Natural killer cell (primary cell): Measurements from ENCODE around the gene OPN1LW. TPM values are rescaled to one million over a fixed set of nuclear protein-coding genes. Genes with fewer than 3 reads are reported as not detected.
"Not testable (repeated sequence)": the region's sequence is repeated elsewhere in the genome, so short reads cannot be mapped to it uniquely, and the experiment has no call there.

Experiments used
- ATAC-seq, 3 donors: fragments of 150-1000 bp in 2 of 3; fragments of 200-7000 bp in 1 of 3; cut with Tn5 transposase; 1 replicate in 1 of 3; 2 replicates in 2 of 3; pipeline ENCODE4 v1.10.0; 2021; ENCODE audit warnings: mild to moderate bottlenecking in 2 of 3, moderate library complexity in 2 of 3
- DNase-seq, 2 donors: peaks; one replicate each; pipeline versions ENCODE4 v3.0.0 to v3.0.0-alpha.2; 2013 to 2021; ENCODE audit warnings: mixed read lengths in 1 of 2
- H3K27ac ChIP-seq: one replicate; pipeline ENCODE4 v1.5.1; 2013; ENCODE audit warnings: mild to moderate bottlenecking, low read length
- H3K27me3 ChIP-seq: one replicate; pipeline ENCODE4 v1.6.1; 2013; ENCODE audit warnings: low read length; ENCODE audit not compliant: control insufficient read depth, insufficient read depth
- H3K36me3 ChIP-seq: one replicate; pipeline ENCODE4 v1.6.1; 2013; ENCODE audit warnings: low read length; ENCODE audit not compliant: control insufficient read depth, insufficient read depth
- H3K4me1 ChIP-seq: one replicate; pipeline ENCODE4 v1.6.1; 2013; ENCODE audit warnings: low read length; ENCODE audit not compliant: control insufficient read depth, insufficient read depth
- H3K4me3 ChIP-seq: one replicate; pipeline ENCODE4 v1.5.1; 2013; ENCODE audit warnings: low read length
- H3K9me3 ChIP-seq: one replicate; pipeline ENCODE4 v1.6.1; 2013; ENCODE audit warnings: low read length; ENCODE audit not compliant: control insufficient read depth, insufficient read depth
- H3K27ac Mint-ChIP-seq, 2 donors: one replicate each; pipeline ENCODE4 v1.8.0; 2022; ENCODE audit warnings: mild to moderate bottlenecking in 2 of 2, mixed read lengths in 2 of 2, moderate library complexity in 1 of 2
- H3K27me3 Mint-ChIP-seq, 2 donors: one replicate each; pipeline ENCODE4 v1.8.0; 2022; ENCODE audit warnings: low read depth in 2 of 2, mixed read lengths in 2 of 2
- H3K36me3 Mint-ChIP-seq: one replicate; pipeline ENCODE4 v1.8.0; 2022; ENCODE audit warnings: mixed read lengths
- H3K4me1 Mint-ChIP-seq, 2 donors: one replicate each; pipeline ENCODE4 v1.8.0; 2022; ENCODE audit warnings: mixed read lengths in 2 of 2
- H3K4me3 Mint-ChIP-seq: one replicate; pipeline ENCODE4 v1.8.0; 2022; ENCODE audit warnings: mild to moderate bottlenecking, moderate library complexity, mixed read lengths
- H3K9me3 Mint-ChIP-seq, 2 donors: one replicate each; pipeline ENCODE4 v1.8.0; 2022; ENCODE audit warnings: mixed read lengths in 2 of 2
- WGBS: methylation state at CpG from one replicate; pipeline ENCODE4 v1.1.7; 2013; ENCODE audit warnings: missing lambda C conversion rate; ENCODE audit not compliant: insufficient coverage; 5-methylcytosine and 5-hydroxymethylcytosine counted together
- intact Hi-C: fragments of 100-400 bp; cut with micrococcal nuclease; formaldehyde crosslinking; loops from one replicate; pipeline ENCODE4 v1.14.2; 2022
- total RNA-seq, 4 donors: library from RNA; stranded (reverse); fragments of 120-200 nt in 1 of 4; gene quantifications; one replicate each; pipeline versions ENCODE4 v1.2.3 to v1.2.4, GENCODE V29; 2013 to 2022

OPN1LW gene
- total RNA-seq, 3 donors from 2014 or later (not counting 1 experiment from before 2014, with no cell fraction given) = not detected

- H3K4me1 ChIP-seq, H3K27me3 ChIP-seq, H3K36me3 ChIP-seq, H3K27ac ChIP-seq, DNase-seq, H3K27ac Mint-ChIP-seq, H3K4me1 Mint-ChIP-seq, H3K9me3 ChIP-seq, H3K27me3 Mint-ChIP-seq, ATAC-seq, H3K4me3 ChIP-seq, H3K9me3 Mint-ChIP-seq, H3K36me3 Mint-ChIP-seq, intact Hi-C loops, H3K4me3 Mint-ChIP-seq: not testable (repeated sequence)
- 98% methylated on average over 5 of the region's 11 CpGs for WGBS
These were observed 12.2 kb downstream of the OPN1LW start for GRCh38 chrX:154156221-154156620.

GRCh38 chrX:154157207-154157606, 13.2 kb downstream of the OPN1LW start:
- H3K9me3 Mint-ChIP-seq, intact Hi-C loops, H3K4me3 ChIP-seq, H3K4me1 Mint-ChIP-seq, H3K4me3 Mint-ChIP-seq, H3K4me1 ChIP-seq, H3K27ac ChIP-seq, H3K9me3 ChIP-seq, H3K27me3 Mint-ChIP-seq, H3K36me3 Mint-ChIP-seq, H3K27me3 ChIP-seq, DNase-seq, ATAC-seq, H3K36me3 ChIP-seq, H3K27ac Mint-ChIP-seq: not testable (repeated sequence)
- no CpG with 5 or more reads among the region's 2 CpGs for WGBS

GRCh38 chrX:154159345-154159744, 15.3 kb downstream of the OPN1LW start:
- H3K36me3 Mint-ChIP-seq, ATAC-seq, H3K4me1 Mint-ChIP-seq, H3K4me1 ChIP-seq, H3K4me3 ChIP-seq, H3K27ac ChIP-seq, DNase-seq, intact Hi-C loops, H3K36me3 ChIP-seq, H3K9me3 Mint-ChIP-seq, H3K27me3 ChIP-seq, H3K9me3 ChIP-seq, H3K4me3 Mint-ChIP-seq, H3K27me3 Mint-ChIP-seq, H3K27ac Mint-ChIP-seq: not testable (repeated sequence)
- WGBS = no CpG with 5 or more reads among the region's 15 CpGs

GRCh38 chrX:154164902-154165301, 20.9 kb downstream of the OPN1LW start:
- H3K4me1 ChIP-seq, H3K9me3 ChIP-seq, ATAC-seq, DNase-seq, H3K4me3 Mint-ChIP-seq, H3K36me3 Mint-ChIP-seq, H3K36me3 ChIP-seq, H3K4me1 Mint-ChIP-seq, H3K27me3 Mint-ChIP-seq, H3K27ac Mint-ChIP-seq, intact Hi-C loops, H3K4me3 ChIP-seq, H3K27me3 ChIP-seq, H3K27ac ChIP-seq, H3K9me3 Mint-ChIP-seq: not testable (repeated sequence)
- no CpG with 5 or more reads among the region's 8 CpGs for WGBS

- DNase-seq, H3K9me3 Mint-ChIP-seq, H3K36me3 Mint-ChIP-seq, H3K27me3 Mint-ChIP-seq, H3K4me1 ChIP-seq, H3K36me3 ChIP-seq, H3K27me3 ChIP-seq, H3K4me3 Mint-ChIP-seq, intact Hi-C loops, ATAC-seq, H3K9me3 ChIP-seq, H3K4me3 ChIP-seq, H3K27ac ChIP-seq, H3K4me1 Mint-ChIP-seq, H3K27ac Mint-ChIP-seq: not testable (repeated sequence)
- WGBS = no CpG with 5 or more reads among the region's 13 CpGs
These were observed 24.3 kb downstream of the OPN1LW start for GRCh38 chrX:154168384-154168783.

GRCh38 chrX:154172535-154172943, 28.5 kb downstream of the OPN1LW start:
- H3K36me3 ChIP-seq, H3K4me3 Mint-ChIP-seq, H3K36me3 Mint-ChIP-seq, H3K27me3 ChIP-seq, H3K4me3 ChIP-seq, H3K27ac ChIP-seq, H3K9me3 ChIP-seq, H3K9me3 Mint-ChIP-seq, H3K4me1 Mint-ChIP-seq, H3K27me3 Mint-ChIP-seq, DNase-seq, H3K4me1 ChIP-seq, H3K27ac Mint-ChIP-seq, intact Hi-C loops: not testable (repeated sequence)
- ATAC-seq = peak; percentile 86 to 96 (median 88)
- no CpG with 5 or more reads among the region's 11 CpGs for WGBS

GRCh38 chrX:154174356-154174755, 30.3 kb downstream of the OPN1LW start:
- H3K27ac Mint-ChIP-seq, H3K36me3 ChIP-seq, H3K9me3 ChIP-seq, H3K4me1 ChIP-seq, H3K4me1 Mint-ChIP-seq, H3K4me3 ChIP-seq, H3K27ac ChIP-seq, H3K27me3 Mint-ChIP-seq, intact Hi-C loops, H3K9me3 Mint-ChIP-seq, H3K27me3 ChIP-seq, DNase-seq, ATAC-seq, H3K4me3 Mint-ChIP-seq, H3K36me3 Mint-ChIP-seq: not testable (repeated sequence)
- no CpG with 5 or more reads among the region's 10 CpGs for WGBS

GRCh38 chrX:154182296-154182695, 38.3 kb downstream of the OPN1LW start, which contains the start of gene OPN1MW:
TSS of gene OPN1MW (plus strand) at chrX:154182596. CDS start at chrX:154182678, 82 bp downstream.
- H3K9me3 Mint-ChIP-seq, H3K27me3 Mint-ChIP-seq, H3K4me1 ChIP-seq, H3K27ac Mint-ChIP-seq, H3K9me3 ChIP-seq, H3K4me3 ChIP-seq, intact Hi-C loops, H3K27ac ChIP-seq, H3K4me1 Mint-ChIP-seq, H3K36me3 ChIP-seq, ATAC-seq, H3K27me3 ChIP-seq, DNase-seq, H3K36me3 Mint-ChIP-seq, H3K4me3 Mint-ChIP-seq: not testable (repeated sequence)
- no CpG with 5 or more reads among the region's 14 CpGs for WGBS
